ENCODE measurements around the gene MYL9. TPM values are rescaled to one million over a fixed set of nuclear protein-coding genes. Genes with fewer than 3 reads are reported as not detected.

Gene MYL9
- total and polyA plus RNA-seq, 2 experiments from 2014 or later = 29.7 to 100 TPM

GRCh38 chr20:36527331-36528125 lies 13.8 kb upstream of the MYL9 start (continued):
- TF ChIP-seq ETS1 (IDR thresholded peaks at IDR 0.05) (no peak), ZNF331 (CRISPR knock-in tag; IDR thresholded peaks at IDR 0.05; ENCODE audit: low read depth) (no peak), CTCF (conservative IDR thresholded peaks at IDR 0.05; ENCODE audit: low read depth in 2 of 2) (no peak), CREB1 (CRISPR knock-in tag; IDR thresholded peaks at IDR 0.05; ENCODE audit: low read depth) (no peak)

- H3F3A ChIP-seq (replicated peaks; ENCODE audit: low read depth) = 0 out of 2 replicates have a peak, but pooled peaks cover 8% of the 10 kb centered on the region
- no peaks in the 10 kb centered on the region for H3K27me3 ChIP-seq (ENCODE audit: insufficient read depth)
- peaks cover 12% of the 10 kb centered on the region for H3K36me3 ChIP-seq (ENCODE audit: insufficient read depth)
- no peaks in the 10 kb centered on the region for H3K27me3 Mint-ChIP-seq (ENCODE audit: insufficient read depth, low read depth, poor library complexity)
- no peak overlapping the region for H3K27ac ChIP-seq (ENCODE audit: low read depth)
- H3K4me1 ChIP-seq (ENCODE audit: insufficient read depth) = no peaks in the 10 kb centered on the region
- no peak overlapping the region for H3K4me3 ChIP-seq
- peaks cover 32% of the 10 kb centered on the region for H3K36me3 Mint-ChIP-seq (ENCODE audit: low read depth)
- no peaks in the 10 kb centered on the region for H3K79me2 ChIP-seq (replicated peaks; ENCODE audit: insufficient read depth)
- H3K27ac Mint-ChIP-seq = no peak overlapping the region
- no peak; the same call in 2 of the 3 replicates for ATAC-seq
- no peak overlapping the region for H3K4me3 Mint-ChIP-seq
- no peak overlapping the region for H2AFZ ChIP-seq
- no peaks in the 10 kb centered on the region for H3K4me1 Mint-ChIP-seq
- H4K20me1 ChIP-seq (replicated peaks; ENCODE audit: insufficient read depth) = peaks cover 7% of the 10 kb centered on the region; the same call in 1 of the 2 replicates
- H3K9me2 ChIP-seq (ENCODE audit: insufficient read depth) = no peaks in the 10 kb centered on the region
- no peaks in the 10 kb centered on the region for H3K9me3 Mint-ChIP-seq
- DNase-seq (ENCODE audit: low spot score) = no peak
- H3K4me2 ChIP-seq = no peak overlapping the region
- no peak for TF ChIP-seq CREB1 (CRISPR knock-in tag; IDR thresholded peaks at IDR 0.05; ENCODE audit: low read depth)
- TF ChIP-seq ZNF114 (CRISPR knock-in tag; IDR thresholded peaks at IDR 0.05) = no peak
- TF ChIP-seq CTCF (conservative IDR thresholded peaks at IDR 0.05; ENCODE audit: low read depth in 2 of 2) = no peak
- TF ChIP-seq ZNF331 (CRISPR knock-in tag; IDR thresholded peaks at IDR 0.05; ENCODE audit: low read depth) = no peak
- TF ChIP-seq ZNF462 (CRISPR knock-in tag; IDR thresholded peaks at IDR 0.05) = no peak
- TF ChIP-seq EZH2 (IDR thresholded peaks at IDR 0.05; ENCODE audit: low read depth, unreplicated experiment) = no peak
- no peak for TF ChIP-seq STAT1 (IDR thresholded peaks at IDR 0.05; ENCODE audit: unreplicated experiment)
- no peak for TF ChIP-seq JUNB (IDR thresholded peaks at IDR 0.05; ENCODE audit: unreplicated experiment)
- TF ChIP-seq NANOG (IDR thresholded peaks at IDR 0.05; ENCODE audit: borderline replicate concordance) = no peak
These were observed 13.0 kb upstream of the MYL9 start for GRCh38 chr20:36528176-36528874.

All from GM23338 (cell line).